ENCODE data around the gene FAM193B.

The FAM193B gene

DNA sequence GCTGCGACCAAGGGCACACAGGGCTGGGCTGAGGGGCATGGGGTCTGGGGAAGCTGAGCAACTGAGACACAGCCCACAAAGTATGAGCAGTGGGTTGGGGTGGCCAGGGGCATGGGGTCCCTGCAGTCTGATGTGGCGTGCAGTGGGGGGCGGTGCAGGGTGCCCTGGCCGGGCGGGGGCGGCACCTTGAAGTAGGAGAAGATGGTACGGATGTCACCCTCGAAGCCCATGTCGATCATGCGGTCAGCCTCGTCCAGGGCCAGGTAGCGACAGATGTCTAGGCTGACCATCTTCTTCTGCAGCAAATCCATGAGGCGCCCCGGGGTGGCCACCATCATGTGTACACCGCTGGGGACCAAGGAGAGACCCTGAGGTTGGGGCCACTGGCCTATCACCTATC is 40.9 kb downstream of the FAM193B start:
- H3K4me3 ChIP-seq = no peak overlapping the region
- TF ChIP-seq, protein P1, sequence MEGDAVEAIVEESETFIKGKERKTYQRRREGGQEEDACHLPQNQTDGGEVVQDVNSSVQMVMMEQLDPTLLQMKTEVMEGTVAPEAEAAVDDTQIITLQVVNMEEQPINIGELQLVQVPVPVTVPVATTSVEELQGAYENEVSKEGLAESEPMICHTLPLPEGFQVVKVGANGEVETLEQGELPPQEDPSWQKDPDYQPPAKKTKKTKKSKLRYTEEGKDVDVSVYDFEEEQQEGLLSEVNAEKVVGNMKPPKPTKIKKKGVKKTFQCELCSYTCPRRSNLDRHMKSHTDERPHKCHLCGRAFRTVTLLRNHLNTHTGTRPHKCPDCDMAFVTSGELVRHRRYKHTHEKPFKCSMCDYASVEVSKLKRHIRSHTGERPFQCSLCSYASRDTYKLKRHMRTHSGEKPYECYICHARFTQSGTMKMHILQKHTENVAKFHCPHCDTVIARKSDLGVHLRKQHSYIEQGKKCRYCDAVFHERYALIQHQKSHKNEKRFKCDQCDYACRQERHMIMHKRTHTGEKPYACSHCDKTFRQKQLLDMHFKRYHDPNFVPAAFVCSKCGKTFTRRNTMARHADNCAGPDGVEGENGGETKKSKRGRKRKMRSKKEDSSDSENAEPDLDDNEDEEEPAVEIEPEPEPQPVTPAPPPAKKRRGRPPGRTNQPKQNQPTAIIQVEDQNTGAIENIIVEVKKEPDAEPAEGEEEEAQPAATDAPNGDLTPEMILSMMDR (IDR thresholded peaks at IDR 0.05) = no peak
- DNase-seq = no peak
- intact Hi-C loops (cut with DNase I; ENCODE audit: low total_unique reads) = no loop called here
- no peaks in the 10 kb centered on the region for H3K27me3 ChIP-seq
- H3K9me3 ChIP-seq = no peaks in the 10 kb centered on the region
- peaks cover 0 to 19% (median 15%) of the 10 kb centered on the region in 4 donors for H3K4me1 ChIP-seq
- peaks cover 36 to 65% (median 51%) of the 10 kb centered on the region in 3 donors for H3K36me3 ChIP-seq
- H3K27ac ChIP-seq = no peak overlapping the region

- Histone ChIP-seq H3K4me3 (no peak overlapping the region), H3K27me3 (no peaks in the 10 kb centered on the region), H3K9me3 (no peaks in the 10 kb centered on the region), H3K27ac (no peak overlapping the region), H3K4me1 (peaks cover 0 to 19% (median 15%) of the 10 kb centered on the region in 4 donors), H3K36me3 (peaks cover 36 to 67% (median 51%) of the 10 kb centered on the region in 3 donors)
- intact Hi-C loops (cut with DNase I; ENCODE audit: low total_unique reads) = no loop called here
- DNase-seq = no peak
- TF ChIP-seq, protein P1 (IDR thresholded peaks at IDR 0.05) = no peak
Measured at GRCh38 chr5:177512736-177513380, 41.5 kb downstream of the FAM193B start.

DNA sequence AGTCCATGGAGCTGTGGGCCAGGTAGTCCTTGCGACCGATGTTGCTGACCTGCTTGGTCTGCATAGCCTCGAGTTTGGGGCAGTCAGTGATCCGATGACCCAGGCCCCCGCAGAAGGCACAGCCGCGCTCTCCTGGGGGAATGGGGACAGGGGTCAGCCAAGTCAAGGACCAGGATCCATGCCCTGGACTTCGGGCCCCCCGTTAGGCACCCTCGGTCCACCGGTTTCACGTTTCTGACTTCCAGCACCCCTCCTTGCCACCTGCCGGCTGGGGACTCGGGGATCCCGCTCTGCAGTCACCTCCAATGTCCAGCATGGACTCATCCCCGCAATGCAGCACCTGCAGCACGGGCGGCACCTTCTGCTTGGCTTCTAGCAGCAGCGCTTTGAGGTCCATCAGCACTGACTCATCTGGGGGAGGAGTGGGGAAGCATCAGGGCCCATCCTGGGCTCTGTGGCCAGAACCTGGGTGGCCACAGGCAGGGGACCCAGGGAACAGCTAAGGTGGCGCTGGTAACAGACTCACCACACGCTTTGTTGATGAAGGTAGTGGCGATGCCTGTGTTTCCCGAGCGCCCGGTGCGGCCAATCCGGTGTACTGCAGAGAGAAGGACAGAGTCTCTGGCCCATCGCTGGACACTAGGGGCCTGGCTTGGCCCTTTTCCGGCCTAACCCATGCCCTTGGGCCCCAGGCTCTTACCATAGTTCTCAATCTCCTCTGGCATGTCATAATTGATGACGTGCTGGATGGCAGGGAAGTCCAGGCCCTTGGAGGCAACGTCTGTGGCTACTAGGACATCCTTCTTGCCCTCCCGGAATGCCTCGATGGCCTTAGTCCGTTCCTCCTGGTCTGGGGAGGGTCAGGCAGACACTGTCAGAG is 42.3 kb downstream of the FAM193B start:
- DNase-seq = no peak
- Histone ChIP-seq H3K36me3 (peaks cover 36 to 67% (median 51%) of the 10 kb centered on the region in 3 donors), H3K4me3 (no peak overlapping the region), H3K9me3 (no peaks in the 10 kb centered on the region), H3K4me1 (peaks cover 0 to 19% (median 11%) of the 10 kb centered on the region in 4 donors), H3K27ac (no peak overlapping the region), H3K27me3 (no peaks in the 10 kb centered on the region)
- intact Hi-C loops (cut with DNase I; ENCODE audit: low total_unique reads) = no loop called here
- TF ChIP-seq, protein P1 (IDR thresholded peaks at IDR 0.05) = no peak

DNA sequence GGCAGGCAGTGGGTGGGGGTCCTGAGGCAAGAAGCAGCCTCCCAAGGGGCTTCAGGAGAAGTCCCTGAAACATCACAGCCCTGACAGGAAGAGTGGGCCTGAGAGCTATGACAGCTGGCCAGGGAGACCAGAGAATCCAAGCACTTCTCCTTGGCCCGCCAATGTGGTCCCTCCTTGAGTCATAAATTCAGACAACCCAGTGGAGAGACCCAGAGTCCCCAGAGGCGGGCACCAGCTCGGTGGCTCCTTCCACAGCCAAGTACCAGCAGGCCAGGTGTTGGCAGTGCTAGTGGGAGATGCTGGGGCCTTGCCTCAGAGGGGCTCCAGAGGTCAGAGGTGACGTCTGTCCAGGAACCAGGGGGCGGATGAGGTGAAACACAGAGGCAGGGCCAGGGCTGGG is 43.2 kb downstream of the FAM193B start:
- no peak for DNase-seq
- Histone ChIP-seq H3K4me1 (peaks cover 0 to 17% (median 10%) of the 10 kb centered on the region in 4 donors), H3K27me3 (no peaks in the 10 kb centered on the region), H3K4me3 (no peak overlapping the region), H3K9me3 (no peaks in the 10 kb centered on the region), H3K27ac (no peak overlapping the region), H3K36me3 (peaks cover 36 to 67% (median 51%) of the 10 kb centered on the region in 3 donors)
- TF ChIP-seq, protein P1 (IDR thresholded peaks at IDR 0.05) = no peak
- intact Hi-C loops (cut with DNase I; ENCODE audit: low total_unique reads) = no loop called here

DNA sequence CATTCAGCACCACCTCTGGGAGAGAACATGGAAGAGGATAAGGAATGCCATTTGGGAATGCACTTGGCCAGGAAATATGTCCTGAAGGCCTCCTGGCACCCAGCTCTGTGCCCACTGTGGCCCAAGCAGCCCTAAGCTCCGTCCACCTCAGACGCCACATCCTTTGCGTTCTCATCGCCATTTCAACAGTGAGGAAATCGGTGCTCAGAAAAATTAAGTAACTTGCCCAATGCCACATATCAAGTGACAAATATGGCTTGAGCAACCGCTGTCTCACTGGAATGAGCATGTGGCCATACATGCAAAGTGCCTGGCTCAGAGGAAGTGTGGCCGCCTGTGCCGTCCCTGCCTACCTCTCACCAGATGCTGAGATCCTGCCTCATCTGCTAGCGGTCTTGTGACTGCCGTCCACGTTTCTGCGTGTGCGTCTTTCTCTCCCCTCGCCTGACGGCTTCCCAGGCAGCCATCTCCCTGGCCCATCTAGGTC is 43.8 kb downstream of the FAM193B start:
- no peaks in the 10 kb centered on the region for H3K27me3 ChIP-seq
- intact Hi-C loops (cut with DNase I; ENCODE audit: low total_unique reads) = no loop called here
- H3K4me3 ChIP-seq = no peak overlapping the region
- DNase-seq = no peak
- H3K27ac ChIP-seq = no peak overlapping the region
- peaks cover 0 to 11% (median 4%) of the 10 kb centered on the region in 4 donors for H3K4me1 ChIP-seq
- TF ChIP-seq, protein P1 (IDR thresholded peaks at IDR 0.05) = no peak
- H3K9me3 ChIP-seq = no peaks in the 10 kb centered on the region
- peaks cover 36 to 66% (median 51%) of the 10 kb centered on the region in 3 donors for H3K36me3 ChIP-seq
